ENCODE results near the gene ENTR1.

DNA sequence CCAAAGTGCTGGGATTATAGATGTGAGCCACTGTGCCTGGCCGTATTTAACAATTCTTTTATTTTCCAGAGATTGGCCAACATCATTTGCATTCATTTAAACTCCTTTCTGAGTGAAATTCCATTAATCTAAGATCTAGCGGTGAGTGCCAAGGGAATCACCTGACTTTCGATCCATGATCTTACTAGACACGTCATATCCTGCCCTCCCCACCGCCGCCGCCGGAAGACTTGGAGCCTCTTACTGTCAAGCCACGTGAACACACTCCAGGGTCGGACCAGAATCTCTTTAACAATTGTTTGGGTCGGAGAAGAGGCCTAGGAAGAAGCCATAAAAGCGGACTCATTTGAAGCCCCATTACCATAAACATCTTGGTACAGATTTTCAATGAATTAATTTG lies 16.4 kb upstream of the ENTR1 start:
- TF ChIP-seq CTCF (IDR thresholded peaks at IDR 0.05), result no peak
- TF ChIP-seq EZH2 (IDR thresholded peaks at IDR 0.05; ENCODE audit: borderline replicate concordance, insufficient read depth, low read depth, low read length, poor library complexity, severe bottlenecking), result no peak

All from B cell (primary cell).